GM12878 (cell line): ENCODE data around the gene PPP1R3G. TPM values are rescaled to one million over a fixed set of nuclear protein-coding genes. Genes with fewer than 3 reads are reported as not detected.

Experiments used
- ATAC-seq: fragments of 200-7000 bp; cut with Tn5 transposase; 3 replicates; pipeline ENCODE4 v1.9.1; 2020; ENCODE audit warnings: mild to moderate bottlenecking, moderate library complexity
- BruUV-seq: library from RNA; stranded (reverse); fragments of 400-500 nt; replicated peaks from 2 replicates; lab custom pipeline; 2021; lab: Mats Ljungman, UMichigan
- CTCF ChIA-PET: fragments of 300-600 bp; sonication (Branson Sonifier 250); formaldehyde crosslinking; extraction: SDS; loops from one replicate; lab custom pipeline; 2021; ENCODE audit warnings: inconsistent platforms; lab: Yijun Ruan, JAX
- POLR2A ChIA-PET: fragments of 350-600 bp; formaldehyde crosslinking; extraction: SDS; loops from one replicate; lab custom pipeline; 2021; ENCODE audit warnings: inconsistent platforms; lab: Charles Lee
- RAD21 ChIA-PET: fragments of 300-600 bp; sonication (Branson Sonifier 250); formaldehyde crosslinking; loops from one replicate; lab custom pipeline; 2023; ENCODE audit warnings: antibody characterized with exemption; ENCODE audit not compliant: unreplicated experiment; lab: Charles Lee
- SMC1A ChIA-PET: fragments of 300-600 bp; sonication (Branson Sonifier 250); formaldehyde crosslinking; loops from one replicate; lab custom pipeline; 2023; ENCODE audit not compliant: unreplicated experiment, uncharacterized antibody; lab: Charles Lee
- DNase-seq: peaks from one replicate; pipeline ENCODE4 v3.0.0-alpha.2; 2011; ENCODE audit warnings: low read depth, low spot score
- FAIRE-seq: peaks from 3 replicates; lab custom pipeline; 2011; peaks lifted over from hg19 to GRCh38; lab: Jason Lieb, UNC
- H2AFZ ChIP-seq: 2 replicates; pipeline ENCODE4 v1.6.0; 2011; ENCODE audit warnings: low read depth, low read length, control low read depth; ENCODE audit not compliant: control insufficient read depth
- H3K27ac ChIP-seq: 2 replicates; pipeline ENCODE4 v1.5.1; 2011; ENCODE audit warnings: control low read depth; ENCODE audit not compliant: control insufficient read depth, insufficient read depth
- H3K27me3 ChIP-seq, 2 experiments: replicated peaks in 1 of 2; 2 replicates each; pipeline versions ENCODE4 v1.6.0 to v1.6.1; 2011; ENCODE audit warnings: low read length in 1 of 2; ENCODE audit not compliant: control insufficient read depth in 2 of 2, insufficient read depth in 2 of 2
- H3K36me3 ChIP-seq, 2 experiments: 2 replicates each; pipeline ENCODE4 v1.5.1; 2011; ENCODE audit warnings: low read length in 1 of 2; ENCODE audit not compliant: control insufficient read depth in 2 of 2, insufficient read depth in 2 of 2
- H3K4me1 ChIP-seq: 2 replicates; pipeline ENCODE4 v1.6.1; 2011; ENCODE audit warnings: mild to moderate bottlenecking, low read length, moderate library complexity, mixed read lengths; ENCODE audit not compliant: control insufficient read depth, insufficient read depth
- H3K4me2 ChIP-seq: 2 replicates; pipeline ENCODE4 v1.6.0; 2011; ENCODE audit warnings: control low read depth; ENCODE audit not compliant: control insufficient read depth, insufficient read depth
- H3K4me3 ChIP-seq: fragments of 200-600 bp; sonication (generic); 2 replicates; pipeline ENCODE4 v1.5.1; 2016
- H3K79me2 ChIP-seq: 2 replicates; pipeline ENCODE4 v1.6.0; 2011; ENCODE audit warnings: low read length; ENCODE audit not compliant: control insufficient read depth, insufficient read depth
- H3K9ac ChIP-seq: 2 replicates; pipeline ENCODE4 v1.8.0; 2011; ENCODE audit warnings: low read length, control low read depth, mixed read lengths; ENCODE audit not compliant: control insufficient read depth, insufficient read depth
- H3K9me3 ChIP-seq: replicated peaks from 3 replicates; pipeline ENCODE4 v1.5.1; 2011; ENCODE audit warnings: mild to moderate bottlenecking, low read length; ENCODE audit not compliant: control insufficient read depth, insufficient read depth
- H4K20me1 ChIP-seq: 2 replicates; pipeline ENCODE4 v1.6.0; 2011; ENCODE audit not compliant: control insufficient read depth, insufficient read depth
- ATF7 ChIP-seq: fragments of 450-650 bp; IDR thresholded peaks from 2 replicates; pipeline ENCODE4 v1.6.1; 2016; ENCODE audit warnings: low read depth, mild to moderate bottlenecking
- BCL11A ChIP-seq: IDR thresholded peaks from 2 replicates; pipeline ENCODE4 v1.6.1; 2011; ENCODE audit warnings: low read depth, low read length
- CEBPB ChIP-seq, 2 experiments: fragments of 150-350 bp in 1 of 2; IDR thresholded peaks; 2 replicates each; pipeline ENCODE4 v1.6.1; 2012 to 2014; ENCODE audit warnings: low read depth in 2 of 2, low read length in 2 of 2, borderline replicate concordance in 1 of 2, inconsistent platforms in 1 of 2
- ETV6 ChIP-seq, 2 experiments: fragments of 450-650 bp in 1 of 2; IDR thresholded peaks in 1 of 2; conservative IDR thresholded peaks in 1 of 2; 2 replicates each; pipeline ENCODE4 v1.6.1; 2014; ENCODE audit warnings: antibody characterized with exemption in 1 of 2, borderline replicate concordance in 1 of 2, low read depth in 1 of 2, mild to moderate bottlenecking in 1 of 2, moderate library complexity in 1 of 2
- HCFC1 ChIP-seq: fragments of 150-350 bp; IDR thresholded peaks from 2 replicates; pipeline ENCODE4 v1.6.1; 2014; ENCODE audit warnings: low read length
- HDGF ChIP-seq: fragments of 450-650 bp; IDR thresholded peaks from 2 replicates; pipeline ENCODE4 v1.6.1; 2016; ENCODE audit warnings: antibody characterized with exemption
- JUND ChIP-seq: IDR thresholded peaks from 2 replicates; pipeline ENCODE4 v1.6.1; 2012; ENCODE audit warnings: low read depth, mild to moderate bottlenecking, low read length, improper control_type of control experiment, moderate library complexity
- NFXL1 ChIP-seq: fragments of 450-650 bp; IDR thresholded peaks from 2 replicates; pipeline ENCODE4 v1.6.1; 2017; ENCODE audit warnings: antibody characterized with exemption, mild to moderate bottlenecking, borderline replicate concordance
- NR2C2 ChIP-seq: IDR thresholded peaks from 2 replicates; pipeline ENCODE4 v1.6.1; 2011; ENCODE audit warnings: borderline replicate concordance, low read depth; ENCODE audit not compliant: control insufficient read depth, insufficient read length
- STAT3 ChIP-seq: IDR thresholded peaks from 2 replicates; pipeline ENCODE4 v1.6.1; 2011; ENCODE audit warnings: low read depth, low read length, improper control_type of control experiment
- USF2 ChIP-seq: IDR thresholded peaks from 2 replicates; pipeline ENCODE4 v1.6.1; 2011; ENCODE audit warnings: low read depth, low read length, improper control_type of control experiment, borderline replicate concordance
- YY1 ChIP-seq: IDR thresholded peaks from 2 replicates; pipeline ENCODE4 v1.6.1; 2011; ENCODE audit warnings: low read depth, mild to moderate bottlenecking, low read length
- ZSCAN29 ChIP-seq: fragments of 450-650 bp; IDR thresholded peaks from 2 replicates; pipeline ENCODE4 v1.6.1; 2017; ENCODE audit warnings: mild to moderate bottlenecking, moderate library complexity
- WGBS: methylation state at CpG from one replicate; pipeline ENCODE4 v1.1.6; 2016; ENCODE audit warnings: low lambda C conversion rate; ENCODE audit not compliant: insufficient replicate concordance, insufficient coverage; ENCODE audit errors: missing lambda C conversion rate; 5-methylcytosine and 5-hydroxymethylcytosine counted together
- in situ Hi-C: fragments of 300-500 bp; cut with MboI; formaldehyde crosslinking; loops from 9 replicates; pipeline ENCODE4 v1.14.3; 2018; ENCODE audit warnings: mixed read lengths
- intact Hi-C: fragments of 100-400 bp; cut with micrococcal nuclease; formaldehyde crosslinking; loops from one replicate; pipeline ENCODE4 v1.14.2; 2022; ENCODE audit not compliant: unreplicated experiment
- polyA plus RNA-seq, 11 experiments: library from polyadenylated mRNA; depleted of rRNA in 4 of 11; unstranded in 6 of 11; stranded (reverse) in 5 of 11; fragments of >200 nt; fragmentation: Nextera tagmentation in 4 of 11; fragmentation: Illumina TruSeq in 1 of 11; extraction: Ambion mirVana in 4 of 11; extraction: Trizol in 1 of 11; gene quantifications; 1 replicate in 1 of 11; 2 replicates in 10 of 11; pipeline versions ENCODE4 v1.2.1 to v1.2.3, GENCODE V29; 2011 to 2016; ENCODE audit warnings: inconsistent platforms in 2 of 11, missing spikeins in 2 of 11, low read depth in 1 of 11
- total RNA-seq, 4 experiments: library from RNA; depleted of rRNA in 3 of 4; stranded (reverse); fragments of >200 nt in 3 of 4; fragmentation: Illumina TruSeq in 1 of 4; extraction: Trizol in 1 of 4; gene quantifications; 2 replicates each; pipeline versions ENCODE4 v1.2.1 to v1.2.3, GENCODE V29; 2013 to 2021
- TF ChIP-seq, protein P1 (sequence below): IDR thresholded peaks from 2 replicates; pipeline ENCODE4 v1.6.1; 2012; ENCODE audit warnings: mild to moderate bottlenecking, low read depth, low read length

The PPP1R3G gene
- total and polyA plus RNA-seq, 10 of the 15 experiments (the other 5 are each of a cell fraction or from before 2014, with no cell fraction given), result 0.01 to 0.10 (median 0.04) TPM; not detected in 4

DNA sequence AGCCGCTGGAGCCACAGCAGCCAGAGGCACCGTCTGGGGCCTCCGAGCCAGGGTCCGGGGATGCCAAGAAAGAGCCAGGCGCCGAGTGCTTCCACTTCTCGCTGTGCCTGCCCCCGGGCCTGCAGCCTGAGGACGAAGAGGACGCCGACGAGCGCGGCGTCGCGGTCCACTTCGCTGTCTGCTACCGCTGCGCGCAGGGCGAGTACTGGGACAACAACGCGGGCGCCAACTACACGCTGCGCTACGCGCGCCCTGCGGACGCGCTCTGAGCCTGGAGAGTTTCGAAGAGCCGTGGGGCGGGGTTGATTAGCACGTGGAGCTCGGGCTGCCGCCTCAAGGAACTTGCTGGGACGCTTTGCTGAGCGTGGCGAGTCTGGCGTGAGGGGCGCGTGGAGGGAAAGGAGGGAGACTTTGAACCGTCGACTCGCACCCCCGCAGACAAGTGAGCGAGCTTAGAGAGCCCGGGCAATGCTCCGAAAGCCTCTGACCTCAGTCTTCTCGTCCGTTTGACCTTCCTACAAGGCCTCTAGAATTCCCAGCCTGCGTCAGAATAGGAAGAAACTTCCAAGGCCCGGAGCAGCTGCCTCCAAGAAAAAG is 1.3 kb downstream of the PPP1R3G start:
- DNase-seq (no peak), ATAC-seq (no peak), FAIRE-seq (no peak)
- RAD21 ChIA-PET, result no interaction called here
- H3K27me3 ChIP-seq, result peaks cover 8 to 14% of the 10 kb centered on the region in 2 experiments
- H3K4me1 ChIP-seq, result peaks cover 25% of the 10 kb centered on the region
- H3K36me3 ChIP-seq, result no peaks in the 10 kb centered on the region
- POLR2A ChIA-PET, result no interaction called here
- in situ Hi-C loops (no loop called here), intact Hi-C loops (no loop called here)
- H4K20me1 ChIP-seq, result no peaks in the 10 kb centered on the region
- CTCF ChIA-PET, result no interaction called here
- H2AFZ ChIP-seq, result peak overlapping the region; percentile 33; the same call in 1 of the 2 replicates
- WGBS, result 81% methylated on average over 45 of the region's 56 CpGs
- H3K9ac ChIP-seq, result no peak overlapping the region
- no peaks in the 10 kb centered on the region; the same call in 2 of the 3 replicates for H3K9me3 ChIP-seq
- no peaks in the 10 kb centered on the region for H3K79me2 ChIP-seq
- SMC1A ChIA-PET, result no interaction called here
- TF ChIP-seq CEBPB (IDR thresholded peaks at IDR 0.05; ENCODE audit: borderline replicate concordance in 1 of 2, low read depth in 2 of 2, low read length in 2 of 2) (no peak), JUND (no peak), USF2 (no peak)
- H3K4me3 ChIP-seq, result peak overlapping the region; percentile 84; the same call in 1 of the 2 replicates
- H3K4me2 ChIP-seq, result peak overlapping the region; percentile 96
- no TSS peak for BruUV-seq
- H3K27ac ChIP-seq, result no peak overlapping the region

DNA sequence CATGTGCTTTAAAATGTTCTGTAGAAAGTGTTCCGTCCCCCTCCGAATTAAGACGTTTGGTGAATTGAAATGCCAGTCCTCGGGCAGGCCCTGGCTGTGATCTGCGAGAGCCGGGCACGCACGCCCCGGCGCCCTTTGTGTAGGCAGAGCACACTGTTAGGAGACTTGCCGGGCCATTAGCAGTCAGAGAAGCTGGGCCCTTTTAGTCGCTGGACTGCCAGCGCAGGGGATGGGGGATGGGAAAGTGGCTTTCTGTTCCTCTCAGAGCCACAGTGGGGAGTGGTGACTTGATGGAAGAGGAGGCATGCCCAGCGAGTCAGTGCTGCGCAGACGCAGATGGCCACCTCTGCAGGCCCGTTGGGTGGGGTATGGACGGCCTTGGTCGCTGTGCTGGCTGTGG is 2.2 kb downstream of the PPP1R3G start:
- Histone ChIP-seq H3K4me3 (no peak overlapping the region), H3K27ac (no peak overlapping the region), H3K79me2 (no peaks in the 10 kb centered on the region), H3K9me3 (no peaks in the 10 kb centered on the region; the same call in 2 of the 3 replicates), H3K9ac (no peak overlapping the region), H2AFZ (no peak overlapping the region), H4K20me1 (no peaks in the 10 kb centered on the region), H3K4me2 (no peak overlapping the region), H3K36me3 (no peaks in the 10 kb centered on the region), H3K4me1 (peaks cover 34% of the 10 kb centered on the region), H3K27me3 (peaks cover 8 to 14% of the 10 kb centered on the region in 2 experiments)
- intact Hi-C loops, result no loop called here
- 92% methylated on average over 19 of the region's 19 CpGs for WGBS
- ChIA-PET POLR2A (no interaction called here), CTCF (no interaction called here), RAD21 (no interaction called here), SMC1A (interaction anchor here (0.6 kb wide), 1 partner anchor 352 kb away, joined by 3 read pairs; no protein-coding TSS in a partner anchor)
- no peak for ATAC-seq
- no peak for DNase-seq
- in situ Hi-C loops, result no loop called here
- no peak for FAIRE-seq
- BruUV-seq, result no TSS peak
- TF ChIP-seq ZSCAN29 (no peak), HCFC1 (no peak), NFXL1 (no peak), HDGF (no peak), YY1 (no peak), STAT3 (no peak), BCL11A (no peak), ETV6 (conservative IDR thresholded peaks at IDR 0.05 in 1 of 2, IDR thresholded peaks at IDR 0.05 in 1 of 2; ENCODE audit: borderline replicate concordance in 1 of 2, low read depth in 1 of 2) (no peak), ATF7 (no peak), NR2C2 (no peak)
- TF ChIP-seq, protein P1, sequence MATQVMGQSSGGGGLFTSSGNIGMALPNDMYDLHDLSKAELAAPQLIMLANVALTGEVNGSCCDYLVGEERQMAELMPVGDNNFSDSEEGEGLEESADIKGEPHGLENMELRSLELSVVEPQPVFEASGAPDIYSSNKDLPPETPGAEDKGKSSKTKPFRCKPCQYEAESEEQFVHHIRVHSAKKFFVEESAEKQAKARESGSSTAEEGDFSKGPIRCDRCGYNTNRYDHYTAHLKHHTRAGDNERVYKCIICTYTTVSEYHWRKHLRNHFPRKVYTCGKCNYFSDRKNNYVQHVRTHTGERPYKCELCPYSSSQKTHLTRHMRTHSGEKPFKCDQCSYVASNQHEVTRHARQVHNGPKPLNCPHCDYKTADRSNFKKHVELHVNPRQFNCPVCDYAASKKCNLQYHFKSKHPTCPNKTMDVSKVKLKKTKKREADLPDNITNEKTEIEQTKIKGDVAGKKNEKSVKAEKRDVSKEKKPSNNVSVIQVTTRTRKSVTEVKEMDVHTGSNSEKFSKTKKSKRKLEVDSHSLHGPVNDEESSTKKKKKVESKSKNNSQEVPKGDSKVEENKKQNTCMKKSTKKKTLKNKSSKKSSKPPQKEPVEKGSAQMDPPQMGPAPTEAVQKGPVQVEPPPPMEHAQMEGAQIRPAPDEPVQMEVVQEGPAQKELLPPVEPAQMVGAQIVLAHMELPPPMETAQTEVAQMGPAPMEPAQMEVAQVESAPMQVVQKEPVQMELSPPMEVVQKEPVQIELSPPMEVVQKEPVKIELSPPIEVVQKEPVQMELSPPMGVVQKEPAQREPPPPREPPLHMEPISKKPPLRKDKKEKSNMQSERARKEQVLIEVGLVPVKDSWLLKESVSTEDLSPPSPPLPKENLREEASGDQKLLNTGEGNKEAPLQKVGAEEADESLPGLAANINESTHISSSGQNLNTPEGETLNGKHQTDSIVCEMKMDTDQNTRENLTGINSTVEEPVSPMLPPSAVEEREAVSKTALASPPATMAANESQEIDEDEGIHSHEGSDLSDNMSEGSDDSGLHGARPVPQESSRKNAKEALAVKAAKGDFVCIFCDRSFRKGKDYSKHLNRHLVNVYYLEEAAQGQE, result no peak
